ENCODE data around the gene FCN3. TPM values are rescaled to one million over a fixed set of nuclear protein-coding genes. Genes with fewer than 3 reads are reported as not detected.

The FCN3 gene
- total and polyA plus RNA-seq, 9 of the 15 experiments (the other 6 are each of a cell fraction or from before 2014, with no cell fraction given): 0.49 TPM; not detected in 8

DNA sequence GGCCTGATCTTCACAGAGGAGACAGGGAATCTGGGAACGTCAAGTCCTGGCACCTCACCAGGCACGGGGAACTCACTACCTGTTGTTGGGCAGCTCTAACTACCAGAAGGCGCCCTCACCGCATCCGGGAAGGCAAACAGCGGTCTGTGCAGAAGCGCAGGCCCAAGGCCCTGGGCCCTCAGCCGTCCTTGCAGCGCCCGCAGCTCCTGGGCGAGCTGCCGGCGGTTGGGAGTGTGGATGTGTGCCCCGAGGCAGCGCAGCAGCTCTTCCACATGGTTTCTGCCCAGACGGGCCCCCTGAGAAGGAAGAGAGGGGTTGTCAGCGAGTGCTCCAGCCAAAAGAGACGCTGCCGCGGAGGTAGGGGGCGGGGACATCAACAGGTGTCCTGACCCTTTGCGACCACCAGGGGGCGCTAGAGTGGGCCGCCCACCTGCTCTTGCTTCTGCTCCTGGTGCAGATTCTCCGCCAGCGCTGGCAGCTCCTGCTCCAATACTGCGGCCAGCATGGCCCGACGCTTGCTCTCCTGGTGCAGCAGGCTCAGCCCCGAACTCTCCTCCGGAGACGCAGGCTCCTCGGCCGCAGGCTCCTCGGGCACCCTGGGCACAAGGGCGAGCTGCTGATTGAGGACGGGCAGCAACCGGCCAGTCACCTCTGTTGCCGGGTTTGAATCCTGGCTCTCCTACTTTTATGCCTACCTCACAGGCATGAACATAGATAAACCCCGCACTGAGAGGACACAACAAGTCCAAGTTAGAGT lies 17.2 kb downstream of the FCN3 start:
- Histone ChIP-seq H3K4me1 (replicated peaks in 1 of 2; ENCODE audit: control insufficient read depth in 2 of 2, insufficient read depth in 2 of 2, low read length in 2 of 2) (peaks cover 9 to 53% of the 10 kb centered on the region in 2 experiments), H3K79me2 (ENCODE audit: control insufficient read depth, insufficient read depth, low read length) (no peaks in the 10 kb centered on the region), H4K20me1 (replicated peaks; ENCODE audit: control insufficient read depth, insufficient read depth, low read length) (0 out of 2 replicates have a peak, but pooled peaks cover 10% of the 10 kb centered on the region), H3K9me1 (ENCODE audit: control insufficient read depth, insufficient read depth, low read length) (no peaks in the 10 kb centered on the region), H3K9me3 (replicated peaks; ENCODE audit: control insufficient read depth, insufficient read depth, low read depth, low read length) (no peaks in the 10 kb centered on the region), H3K4me3 (no peak overlapping the region), H3K4me2 (ENCODE audit: insufficient read depth, low read length) (peak overlapping the region; percentile 56), H3K27me3 (ENCODE audit: control insufficient read depth in 2 of 2, insufficient read depth in 2 of 2, low read length in 2 of 2) (no peaks in the 10 kb centered on the region), H3K36me3 (ENCODE audit: control insufficient read depth, insufficient read depth, low read length) (peaks cover 12% of the 10 kb centered on the region; the same call in 2 of the 3 replicates), H3K27ac (ENCODE audit: extremely low read depth, low read depth, low read length) (no peak overlapping the region), H3K9ac (ENCODE audit: insufficient read depth in 1 of 2, low read depth in 2 of 2, low read length in 2 of 2) (peak overlapping the region in 1 of 2 experiments; percentile 86; a peak in 2 of 4 replicates), H2AFZ (ENCODE audit: low read depth, low read length) (peak overlapping the region; percentile 87)
- no TSS peak for BruUV-seq (replicated peaks)
- POLR2A ChIA-PET: interaction anchor here (0.6 to 1.5 kb wide), 8 partner anchors 8 to 1770 kb away, joined by 3 to 9 read pairs (median 3); partner anchors contain the start of gene SYTL1
- intact Hi-C loops (cut with micrococcal nuclease): loop anchor here (5.0 kb wide), 2 partner anchors 35 to 55 kb away; partner anchors contain the start of gene GPR3
- CTCF ChIA-PET (ENCODE audit: low intra/inter-chr PET ratio): interaction anchor here (1.0 to 1.7 kb wide), 4 partner anchors 31 to 249 kb away, joined by 4 to 5 read pairs (median 4); no protein-coding TSS in a partner anchor
- FAIRE-seq (peak; percentile 81), ATAC-seq (peak; percentile 90), DNase-seq (ENCODE audit: extremely low read depth in 1 of 4, low spot score in 3 of 4) (peak; percentile 85 to 94 (median 90))
- in situ Hi-C loops (cut with MboI): no loop called here
- 28% methylated on average over 40 of the region's 40 CpGs for WGBS (ENCODE audit: insufficient coverage, low coverage, missing lambda C conversion rate)
- TF ChIP-seq, protein P1, sequence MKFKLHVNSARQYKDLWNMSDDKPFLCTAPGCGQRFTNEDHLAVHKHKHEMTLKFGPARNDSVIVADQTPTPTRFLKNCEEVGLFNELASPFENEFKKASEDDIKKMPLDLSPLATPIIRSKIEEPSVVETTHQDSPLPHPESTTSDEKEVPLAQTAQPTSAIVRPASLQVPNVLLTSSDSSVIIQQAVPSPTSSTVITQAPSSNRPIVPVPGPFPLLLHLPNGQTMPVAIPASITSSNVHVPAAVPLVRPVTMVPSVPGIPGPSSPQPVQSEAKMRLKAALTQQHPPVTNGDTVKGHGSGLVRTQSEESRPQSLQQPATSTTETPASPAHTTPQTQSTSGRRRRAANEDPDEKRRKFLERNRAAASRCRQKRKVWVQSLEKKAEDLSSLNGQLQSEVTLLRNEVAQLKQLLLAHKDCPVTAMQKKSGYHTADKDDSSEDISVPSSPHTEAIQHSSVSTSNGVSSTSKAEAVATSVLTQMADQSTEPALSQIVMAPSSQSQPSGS (CRISPR knock-in tag; IDR thresholded peaks at IDR 0.05): 0 out of 2 replicates have a peak, but pooled peaks have one; percentile 52
- TF ChIP-seq ZNF561 (CRISPR knock-in tag; conservative IDR thresholded peaks at IDR 0.05) (no peak), ESRRA (IDR thresholded peaks at IDR 0.05; ENCODE audit: borderline replicate concordance, low read depth) (peak; percentile 32; the same call in 1 of the 2 replicates), HDAC8 (tag; IDR thresholded peaks at IDR 0.05) (peak; percentile 51; the same call in 1 of the 2 replicates), JUND (IDR thresholded peaks at IDR 0.05; ENCODE audit: borderline replicate concordance, low read depth, low read length) (peak; percentile 37; the same call in 1 of the 2 replicates), JUND (tag; IDR thresholded peaks at IDR 0.05; ENCODE audit: borderline replicate concordance, low read depth, low read length) (no peak; the same call in 2 of the 3 replicates), MTA3 (IDR thresholded peaks at IDR 0.05; ENCODE audit: borderline replicate concordance) (no peak; the same call in 1 of the 2 replicates), MYBL2 (IDR thresholded peaks at IDR 0.05; ENCODE audit: low read depth) (no peak), MYBL2 (CRISPR knock-in tag; IDR thresholded peaks at IDR 0.05; ENCODE audit: borderline replicate concordance) (peak; percentile 36; the same call in 1 of the 2 replicates), STAT5A (IDR thresholded peaks at IDR 0.05; ENCODE audit: borderline replicate concordance, low read length) (no peak), ZFX (CRISPR knock-in tag; IDR thresholded peaks at IDR 0.05) (peak; percentile 71), MYNN (IDR thresholded peaks at IDR 0.05) (0 out of 2 replicates have a peak, but pooled peaks have one; percentile 17), MYNN (CRISPR knock-in tag; IDR thresholded peaks at IDR 0.05) (no peak), SP1 (CRISPR knock-in tag; IDR thresholded peaks at IDR 0.05) (peak; percentile 95), FOXK2 (conservative IDR thresholded peaks at IDR 0.05 in 1 of 2, IDR thresholded peaks at IDR 0.05 in 1 of 2; ENCODE audit: low read depth in 2 of 2) (peak; percentile 34 to 54; a peak in 1 of 4 replicates), TEAD1 (CRISPR knock-in tag; IDR thresholded peaks at IDR 0.05) (peak in 1 of 2 experiments; percentile 54; a peak in 1 of 4 replicates), CXXC5 (CRISPR knock-in tag; IDR thresholded peaks at IDR 0.05) (peak; percentile 51; the same call in 1 of the 2 replicates), CREM (IDR thresholded peaks at IDR 0.05; ENCODE audit: low read depth) (peak; percentile 58; the same call in 1 of the 2 replicates)
- TF ChIP-seq, protein P2, sequence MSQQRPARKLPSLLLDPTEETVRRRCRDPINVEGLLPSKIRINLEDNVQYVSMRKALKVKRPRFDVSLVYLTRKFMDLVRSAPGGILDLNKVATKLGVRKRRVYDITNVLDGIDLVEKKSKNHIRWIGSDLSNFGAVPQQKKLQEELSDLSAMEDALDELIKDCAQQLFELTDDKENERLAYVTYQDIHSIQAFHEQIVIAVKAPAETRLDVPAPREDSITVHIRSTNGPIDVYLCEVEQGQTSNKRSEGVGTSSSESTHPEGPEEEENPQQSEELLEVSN (IDR thresholded peaks at IDR 0.05; ENCODE audit: borderline replicate concordance in 1 of 2, extremely low read depth in 1 of 2, insufficient read depth in 1 of 2, insufficient read length in 1 of 2, low read depth in 1 of 2, low read length in 1 of 2, poor library complexity in 1 of 2, severe bottlenecking in 1 of 2): peak in 1 of 2 experiments; percentile 33
